Measurements from ENCODE around the gene RYR2.

RYR2 gene

DNA sequence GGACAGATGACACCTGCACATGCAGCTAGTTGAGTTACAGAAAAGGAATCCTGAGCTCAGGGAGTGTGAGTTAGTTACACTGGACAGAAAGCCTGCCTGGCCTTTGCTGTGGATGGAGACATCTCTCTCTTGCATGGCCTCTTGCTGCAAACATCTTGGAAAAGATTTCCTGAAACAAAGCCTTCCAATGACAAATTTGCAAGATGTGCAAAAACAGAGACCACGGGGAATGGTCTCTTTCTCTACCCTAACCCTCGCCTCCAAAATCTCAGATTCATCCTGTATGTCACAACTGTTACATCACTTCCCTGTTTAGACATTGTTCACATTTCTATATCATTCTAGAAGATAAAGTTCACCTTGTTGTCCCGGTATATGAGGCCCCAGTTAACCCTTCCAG is 415.6 kb downstream of the RYR2 start:
- no peak for DNase-seq (ENCODE audit: low spot score)

DNA sequence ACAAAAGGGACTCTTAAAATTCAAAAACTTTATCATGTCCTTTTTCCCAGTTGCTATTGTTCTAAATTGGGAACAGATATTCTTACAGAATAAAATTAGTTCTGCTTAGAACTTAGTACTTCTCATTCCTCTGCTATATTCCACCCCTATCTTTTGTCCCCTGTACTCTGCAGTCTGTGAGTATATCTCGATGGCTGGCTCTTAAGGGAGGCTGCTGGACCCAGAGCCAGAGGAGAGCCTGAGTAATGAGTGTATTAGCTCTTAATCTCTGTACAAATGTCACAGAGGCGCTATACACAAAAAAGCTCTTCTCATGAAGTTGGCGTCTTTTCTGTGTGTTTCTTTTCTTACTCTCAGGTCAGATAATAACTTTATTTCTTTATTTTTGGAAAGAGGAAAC is 425.3 kb downstream of the RYR2 start:
- no peak for DNase-seq (ENCODE audit: low spot score)

GRCh38 chr1:237470712-237471338 is 428.8 kb downstream of the RYR2 start:
- DNase-seq (ENCODE audit: low spot score), result no peak

DNA sequence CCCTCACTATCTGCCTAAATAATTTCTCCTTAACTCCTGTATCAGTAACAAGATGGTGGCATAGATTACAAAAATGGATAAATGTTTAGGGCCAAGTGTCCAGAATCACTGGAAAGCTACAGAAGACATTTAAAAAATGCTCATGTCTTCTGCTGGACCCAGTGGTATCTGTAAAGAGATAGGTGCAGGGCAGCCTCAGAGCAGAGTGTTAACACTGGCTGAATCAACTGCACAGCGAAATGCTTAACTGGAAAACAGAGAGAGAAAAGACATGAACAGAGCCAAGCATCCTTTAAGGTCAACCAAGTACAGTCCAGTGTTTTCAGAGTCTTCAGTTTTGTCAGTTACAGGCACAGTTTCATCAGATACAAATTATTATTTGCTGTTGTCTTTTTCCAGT is 429.4 kb downstream of the RYR2 start:
- DNase-seq (ENCODE audit: low spot score), result no peak

DNA sequence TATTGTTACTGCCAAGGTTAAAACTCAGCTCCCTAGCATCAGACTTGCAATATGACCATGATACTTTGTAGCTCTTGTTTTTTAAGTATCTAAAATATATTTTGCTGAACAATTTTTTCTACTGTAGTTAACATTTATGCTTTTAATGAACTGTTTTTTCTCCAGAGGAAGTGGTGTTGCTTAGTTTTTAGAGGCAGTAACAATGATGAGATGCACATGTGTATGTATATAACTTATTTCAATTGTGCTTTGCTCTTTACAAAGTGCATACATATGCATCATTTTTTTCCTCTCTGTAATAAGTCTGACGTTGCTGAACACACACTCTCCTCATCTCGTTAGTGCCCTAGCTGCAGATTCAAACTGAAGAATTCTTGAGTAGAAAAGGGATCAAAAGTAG is 430.0 kb downstream of the RYR2 start:
- no peak for DNase-seq (ENCODE audit: low spot score)

DNA sequence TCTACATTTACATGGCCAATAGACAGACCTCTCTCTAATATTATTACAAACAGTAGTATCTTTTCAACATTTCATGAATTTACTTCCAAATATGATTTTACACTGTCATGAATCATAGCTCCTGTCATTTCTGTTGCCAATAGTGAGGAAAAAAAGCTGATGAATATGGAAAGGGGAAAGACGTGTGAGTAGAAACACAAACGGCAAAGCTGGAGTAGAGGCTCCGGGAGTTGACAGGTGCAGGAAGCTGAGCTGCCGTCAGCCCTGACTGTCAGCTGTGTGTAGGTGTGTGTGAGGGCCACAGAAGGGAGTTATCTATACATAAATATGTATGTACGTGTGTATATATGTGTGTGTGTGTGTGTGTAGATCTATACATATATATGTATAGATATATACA is 431.9 kb downstream of the RYR2 start:
- no peak for DNase-seq (ENCODE audit: low spot score)

- no peak for DNase-seq (ENCODE audit: low spot score)
Observed at GRCh38 chr1:237478082-237478481, 436.1 kb downstream of the RYR2 start.

GRCh38 chr1:237478842-237479241 is 436.9 kb downstream of the RYR2 start:
- DNase-seq (ENCODE audit: low spot score), result no peak

- no peak for DNase-seq (ENCODE audit: low spot score)
Observed at GRCh38 chr1:237482777-237483176, 440.8 kb downstream of the RYR2 start.

DNA sequence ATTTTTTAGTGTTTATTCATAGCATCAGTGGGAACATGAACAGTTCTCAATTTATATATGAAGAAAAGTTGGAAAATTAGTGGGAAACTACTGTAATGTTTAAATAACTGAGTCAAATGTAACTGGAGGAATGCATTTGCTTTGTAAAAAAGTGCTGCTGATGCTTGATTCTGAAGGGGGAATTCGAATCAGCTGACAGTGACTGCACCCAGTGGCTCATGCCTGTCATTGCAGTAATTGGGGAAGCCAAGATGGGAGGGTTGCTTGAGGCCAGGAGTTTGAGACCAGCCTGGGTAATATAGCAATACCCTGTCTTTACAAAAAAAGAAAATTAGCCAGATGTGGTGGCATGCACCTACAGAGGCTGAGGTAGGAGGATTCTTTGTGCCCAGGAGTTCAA is 450.4 kb downstream of the RYR2 start:
- no peak for DNase-seq (ENCODE audit: low spot score)

DNA sequence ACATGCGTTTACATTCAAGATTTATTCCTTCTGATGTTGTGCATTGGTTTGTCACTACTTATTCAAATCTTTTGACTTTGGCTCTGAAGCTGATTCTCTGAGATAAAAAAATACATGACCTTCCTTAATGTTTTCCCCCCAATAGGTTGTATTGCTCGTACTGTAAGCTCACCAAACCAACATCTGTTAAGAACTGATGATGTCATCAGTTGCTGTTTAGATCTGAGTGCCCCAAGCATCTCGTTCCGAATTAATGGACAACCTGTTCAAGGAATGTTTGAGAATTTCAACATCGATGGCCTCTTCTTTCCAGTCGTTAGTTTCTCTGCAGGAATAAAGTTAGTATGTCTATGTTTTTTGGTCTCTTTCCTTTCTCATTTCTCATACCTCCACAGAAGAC is 458.6 kb downstream of the RYR2 start:
- DNase-seq (ENCODE audit: low spot score), result no peak

- no peak for DNase-seq (ENCODE audit: low spot score)
Observed at GRCh38 chr1:237503292-237503691, 461.3 kb downstream of the RYR2 start.

GRCh38 chr1:237507005-237507404 is 465.0 kb downstream of the RYR2 start:
- DNase-seq (ENCODE audit: low spot score), result no peak

DNA sequence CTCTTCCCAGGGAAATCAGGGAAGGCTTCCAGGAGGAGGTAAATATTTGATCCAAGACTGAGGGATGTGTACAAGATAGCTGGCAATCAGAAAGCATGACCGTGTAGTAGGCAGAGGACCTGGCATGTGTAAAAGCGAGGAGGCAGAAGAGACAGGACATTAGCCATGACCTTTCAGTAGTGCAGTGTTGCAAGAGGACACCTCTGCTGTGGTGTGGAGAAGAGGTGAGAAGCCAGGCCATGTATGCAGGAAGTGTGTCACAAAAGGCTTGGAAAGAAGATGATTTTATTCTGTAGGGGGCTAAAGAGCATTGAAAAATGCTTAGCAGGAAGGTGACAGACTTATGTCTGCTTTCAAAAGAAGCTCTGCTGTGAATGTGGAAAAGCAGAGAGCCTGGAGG is 467.8 kb downstream of the RYR2 start:
- DNase-seq (ENCODE audit: low spot score), result no peak

DNA sequence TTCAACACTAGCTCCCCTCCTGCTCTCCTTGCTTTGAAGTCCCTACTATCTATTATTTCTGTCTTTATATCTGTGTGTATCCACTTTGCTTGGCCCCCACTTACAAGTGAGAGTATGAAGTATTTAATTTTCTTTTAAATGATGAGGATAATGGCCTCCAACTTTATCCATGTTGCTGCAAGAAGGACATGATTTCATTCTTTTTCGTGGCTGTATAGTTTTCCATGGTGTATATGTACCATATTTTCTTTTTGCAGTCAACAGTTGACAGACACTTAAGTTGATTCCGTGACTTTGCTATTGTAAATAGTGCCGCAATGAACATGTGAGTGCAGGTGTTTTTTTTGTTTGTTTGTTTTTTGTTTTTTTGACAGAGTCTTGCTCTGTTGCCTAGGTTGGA is 483.1 kb downstream of the RYR2 start:
- no peak for DNase-seq (ENCODE audit: low spot score)

- no peak for DNase-seq (ENCODE audit: low spot score)
Observed at GRCh38 chr1:237527761-237528160, 485.8 kb downstream of the RYR2 start.

GRCh38 chr1:237528545-237528944 is 486.6 kb downstream of the RYR2 start:
- DNase-seq (ENCODE audit: low spot score), result no peak

- DNase-seq (ENCODE audit: low spot score), result no peak
Observed at GRCh38 chr1:237539055-237539454, 497.1 kb downstream of the RYR2 start.

DNA sequence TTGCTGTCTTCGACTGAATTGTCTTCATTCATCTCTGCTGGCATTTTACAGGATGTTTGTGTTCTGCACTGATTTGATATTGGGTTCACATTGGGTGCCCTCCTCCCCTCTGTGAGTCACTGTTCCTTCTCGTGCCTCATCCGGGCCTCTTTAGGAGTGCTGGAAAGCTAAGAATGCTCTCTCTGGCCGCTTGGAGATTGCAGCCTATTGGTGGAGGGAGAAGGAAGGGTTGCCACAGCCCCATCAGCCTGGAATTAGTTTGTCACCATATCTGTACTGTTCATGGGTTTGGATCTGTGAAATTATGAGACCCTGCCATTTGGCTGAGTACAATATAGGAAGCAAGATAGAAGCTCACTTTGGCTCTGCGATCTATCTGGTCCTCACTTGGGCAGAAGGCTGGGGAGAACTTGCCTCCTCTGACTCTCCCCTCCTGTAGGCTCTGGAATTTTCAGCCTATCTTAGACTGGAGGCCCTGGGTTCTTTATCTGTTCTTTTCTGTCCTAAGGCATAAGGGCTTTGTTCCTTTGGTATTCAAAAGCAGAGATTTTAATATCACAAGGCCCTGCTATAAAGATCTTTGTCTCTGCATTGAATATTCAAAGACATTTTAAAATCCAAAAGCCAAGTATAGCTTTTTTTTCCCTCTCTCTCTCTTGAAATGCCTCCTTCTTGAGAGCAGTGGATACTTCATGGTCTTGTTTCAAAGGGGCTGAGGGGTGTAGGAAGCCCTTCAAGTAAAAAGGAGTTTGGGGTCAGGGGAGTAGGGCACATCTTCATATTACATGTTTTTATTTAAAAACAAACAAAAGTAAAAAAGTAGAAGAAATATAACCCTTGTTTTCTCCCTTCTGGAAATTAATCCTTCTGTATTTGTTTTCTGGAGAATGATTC is 500.8 kb downstream of the RYR2 start:
- DNase-seq (ENCODE audit: low spot score), result no peak

- no peak for DNase-seq (ENCODE audit: low spot score)
Observed at GRCh38 chr1:237553078-237553477, 511.1 kb downstream of the RYR2 start.

DNA sequence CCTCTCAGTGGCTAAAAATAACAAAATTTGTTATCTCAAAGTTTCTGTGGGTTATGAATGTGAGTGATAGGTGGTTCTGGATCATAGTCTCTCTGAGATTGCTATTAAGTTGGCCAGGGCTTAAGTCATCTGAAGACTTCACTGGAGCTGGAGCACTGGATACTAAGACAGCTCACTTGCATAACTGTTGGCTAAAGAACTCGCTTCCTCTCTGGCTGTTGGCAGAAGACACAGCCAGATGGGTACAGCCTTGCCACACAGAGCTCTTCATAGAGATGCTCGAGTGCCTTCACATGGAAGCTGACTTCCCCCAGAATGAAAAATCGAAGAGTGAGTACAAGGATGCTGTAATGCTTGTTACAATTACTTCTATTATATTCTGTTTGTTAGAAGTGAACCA is 514.9 kb downstream of the RYR2 start:
- DNase-seq (ENCODE audit: low spot score), result no peak

DNA sequence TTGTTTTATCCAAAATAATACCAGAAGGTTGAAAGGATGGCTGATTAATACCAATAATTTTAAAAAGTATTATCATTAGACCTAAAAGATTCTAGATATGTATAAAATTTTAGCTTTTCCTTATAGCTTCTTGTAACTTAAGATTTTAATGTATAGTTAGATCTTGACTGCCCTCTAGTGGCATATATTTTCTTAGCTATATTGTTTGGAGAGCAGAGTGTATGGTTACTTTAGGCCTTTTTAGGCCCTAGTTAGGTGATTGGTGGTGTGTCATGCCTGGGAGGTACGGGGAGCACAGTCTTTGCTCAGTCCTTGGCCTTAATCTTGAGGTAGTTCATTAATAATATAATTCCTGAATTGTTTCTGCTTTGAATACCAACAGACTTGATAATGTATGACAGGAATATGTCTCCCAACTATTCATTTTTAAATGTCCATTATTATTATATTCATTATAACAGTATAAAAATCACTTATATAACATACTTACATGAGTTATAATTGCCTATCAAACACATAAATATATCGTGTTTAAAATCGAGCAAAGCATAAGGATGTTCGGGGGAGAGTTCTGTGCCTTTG is 520.3 kb downstream of the RYR2 start:
- peak; percentile 63 for DNase-seq (ENCODE audit: low spot score)

- no peak for DNase-seq (ENCODE audit: low spot score)
Observed at GRCh38 chr1:237565236-237565635, 523.3 kb downstream of the RYR2 start.

Measured in kidney capillary endothelial cell (primary cell).